Renal pelvis (tissue), 4 donors: ENCODE data around the gene MRGPRX2. TPM values are rescaled to one million over a fixed set of nuclear protein-coding genes. Genes with fewer than 3 reads are reported as not detected.

ENCODE experiments used
- DNase-seq: peaks from one replicate; pipeline ENCODE4 v3.0.0-alpha.2; 2013
- polyA plus RNA-seq, 3 donors: library from polyadenylated mRNA; unstranded; fragments of 120-200 nt; gene quantifications; one replicate each; pipeline ENCODE4 v1.2.1, GENCODE V29; 2013; ENCODE audit not compliant: insufficient read length in 3 of 3

MRGPRX2 gene
- polyA plus RNA-seq, 3 donors, result not detected

DNA sequence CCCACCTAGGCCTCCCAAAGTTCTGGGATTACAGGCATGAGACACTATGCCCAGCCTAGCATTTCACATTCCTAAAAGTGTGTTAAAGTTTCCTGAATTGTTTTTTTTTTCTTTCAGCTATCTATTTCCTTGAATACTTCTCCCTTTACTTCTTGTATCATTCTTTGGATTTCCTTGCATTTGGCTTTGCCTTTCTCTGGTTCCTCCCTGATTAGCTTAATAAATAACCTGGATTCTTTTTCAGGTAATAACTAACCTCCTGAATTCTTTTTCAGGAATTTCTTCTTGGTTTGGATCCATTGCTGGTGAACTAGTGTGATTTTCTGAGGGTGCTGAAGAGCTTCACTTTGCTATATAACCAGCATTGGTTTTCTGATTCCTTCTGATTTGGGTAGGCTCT, 47.9 kb downstream of the MRGPRX2 start:
- no peak for DNase-seq

Other genes starting within 250 kb of the MRGPRX2 start
- gene MRGPRX1, start 121.3 kb downstream of the MRGPRX2 start, polyA plus RNA-seq, result not detected
- gene ZDHHC13, start 56.5 kb upstream of the MRGPRX2 start, polyA plus RNA-seq, result 10 to 100 TPM; 15.9 to 21.5 (median 19.8) TPM
- gene CSRP3, start 141.3 kb upstream of the MRGPRX2 start, polyA plus RNA-seq, result under 1 TPM in 1 of 3 donors, not detected in 2; 0.31 TPM
- gene E2F8, start 180.2 kb upstream of the MRGPRX2 start, polyA plus RNA-seq, result 10 to 100 TPM in 1 of 3 donors, 1 to 10 TPM in 2; 7.9 to 10.5 (median 9.8) TPM